Type B pancreatic cell (in vitro differentiated cells): ENCODE measurements around the gene RNASEH2B. TPM values are rescaled to one million over a fixed set of nuclear protein-coding genes. Genes with fewer than 3 reads are reported as not detected.

Experiments
- DNase-seq: peaks from one replicate; pipeline ENCODE4 v3.0.0; 2021; ENCODE audit warnings: mixed read lengths; ENCODE audit not compliant: unreplicated experiment; ENCODE audit errors: extremely low spot score
- H3K27ac Mint-ChIP-seq: 2 replicates; pipeline ENCODE4 v1.8.0; 2021; ENCODE audit warnings: mild to moderate bottlenecking, mixed read lengths
- H3K27me3 Mint-ChIP-seq: 2 replicates; pipeline ENCODE4 v1.8.0; 2021; ENCODE audit warnings: mixed read lengths
- H3K36me3 Mint-ChIP-seq: 2 replicates; pipeline ENCODE4 v1.8.0; 2021; ENCODE audit warnings: mixed read lengths
- H3K4me1 Mint-ChIP-seq: one replicate; pipeline ENCODE4 v1.8.0; 2021; ENCODE audit warnings: mixed read lengths; ENCODE audit not compliant: unreplicated experiment
- H3K4me3 Mint-ChIP-seq: 2 replicates; pipeline ENCODE4 v1.8.0; 2021; ENCODE audit warnings: mild to moderate bottlenecking, mixed read lengths
- H3K9me3 Mint-ChIP-seq: 2 replicates; pipeline ENCODE4 v1.8.0; 2021; ENCODE audit warnings: mixed read lengths
- CTCF ChIP-seq: fragments of 200-600 bp; sonication (generic); conservative IDR thresholded peaks from 2 replicates; pipeline ENCODE4 v1.5.0; 2021; ENCODE audit warnings: antibody characterized with exemption, mild to moderate bottlenecking
- total RNA-seq: library from RNA; stranded (reverse); gene quantifications from 2 replicates; pipeline ENCODE4 v1.2.1, GENCODE V29; 2021; ENCODE audit warnings: low replicate concordance

RNASEH2B gene
- total RNA-seq, 1 donor from 2014 or later, result 37.8 TPM

- Mint-ChIP-seq H3K4me3 (no peak overlapping the region), H3K36me3 (no peaks in the 10 kb centered on the region), H3K27ac (no peak overlapping the region), H3K9me3 (peaks cover 7% of the 10 kb centered on the region), H3K27me3 (no peaks in the 10 kb centered on the region), H3K4me1 (peaks cover 32% of the 10 kb centered on the region)
- no peak for DNase-seq
- no peak for TF ChIP-seq CTCF
Observed at GRCh38 chr13:51000571-51001260, 91.1 kb downstream of the RNASEH2B start.

GRCh38 chr13:51001335-51001734 is 91.7 kb downstream of the RNASEH2B start:
- Mint-ChIP-seq H3K27ac (no peak overlapping the region), H3K4me3 (no peak overlapping the region), H3K27me3 (no peaks in the 10 kb centered on the region), H3K9me3 (peaks cover 7% of the 10 kb centered on the region), H3K36me3 (no peaks in the 10 kb centered on the region), H3K4me1 (peaks cover 30% of the 10 kb centered on the region)
- no peak for TF ChIP-seq CTCF
- no peak for DNase-seq

- DNase-seq, result no peak
- H3K4me3 Mint-ChIP-seq, result no peak overlapping the region
- peaks cover 7% of the 10 kb centered on the region for H3K9me3 Mint-ChIP-seq
- no peak for TF ChIP-seq CTCF
- no peaks in the 10 kb centered on the region for H3K36me3 Mint-ChIP-seq
- H3K27me3 Mint-ChIP-seq, result no peaks in the 10 kb centered on the region
- peaks cover 20% of the 10 kb centered on the region for H3K4me1 Mint-ChIP-seq
- H3K27ac Mint-ChIP-seq, result no peak overlapping the region
Observed at GRCh38 chr13:51002736-51003135, 93.1 kb downstream of the RNASEH2B start.

- no peak overlapping the region for H3K27ac Mint-ChIP-seq
- peaks cover 7% of the 10 kb centered on the region for H3K9me3 Mint-ChIP-seq
- no peak for TF ChIP-seq CTCF
- no peak overlapping the region for H3K4me3 Mint-ChIP-seq
- DNase-seq, result no peak
- H3K27me3 Mint-ChIP-seq, result no peaks in the 10 kb centered on the region
- H3K36me3 Mint-ChIP-seq, result no peaks in the 10 kb centered on the region
- H3K4me1 Mint-ChIP-seq, result peaks cover 20% of the 10 kb centered on the region
Observed at GRCh38 chr13:51003642-51004041, 94.1 kb downstream of the RNASEH2B start.

GRCh38 chr13:51004111-51004865 is 94.7 kb downstream of the RNASEH2B start:
- no peak overlapping the region for H3K27ac Mint-ChIP-seq
- no peaks in the 10 kb centered on the region for H3K36me3 Mint-ChIP-seq
- TF ChIP-seq CTCF, result no peak
- no peak overlapping the region for H3K4me3 Mint-ChIP-seq
- H3K27me3 Mint-ChIP-seq, result no peaks in the 10 kb centered on the region
- peaks cover 3% of the 10 kb centered on the region for H3K9me3 Mint-ChIP-seq
- DNase-seq, result no peak
- H3K4me1 Mint-ChIP-seq, result peaks cover 14% of the 10 kb centered on the region
